Measurements from ENCODE around the gene ERFL. TPM values are rescaled to one million over a fixed set of nuclear protein-coding genes. Genes with fewer than 3 reads are reported as not detected.

ERFL gene
- total and polyA plus RNA-seq, 2 of the 8 experiments (the other 6 are each of a cell fraction or from before 2014, with no cell fraction given) = 0.12 TPM; not detected in 1

DNA sequence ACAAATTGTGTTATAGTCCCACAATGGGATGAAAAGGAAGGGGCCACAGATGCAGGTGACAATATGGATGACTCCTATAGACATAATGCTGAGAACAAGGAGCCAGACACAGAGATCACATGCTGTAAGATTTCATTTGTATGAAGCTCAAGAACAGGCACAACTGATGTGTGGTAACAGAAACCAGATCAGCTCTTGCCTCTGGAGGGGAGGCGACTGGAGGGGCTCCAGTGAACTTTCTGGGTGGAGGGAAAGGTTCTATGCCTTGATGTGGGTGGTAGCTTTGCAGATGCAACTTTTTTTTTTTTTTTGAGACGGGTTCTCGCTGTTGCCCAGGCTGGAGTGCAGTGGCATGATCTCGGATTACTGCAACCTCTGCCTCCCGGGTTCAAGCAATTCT is 36.9 kb upstream of the ERFL start:
- no peak for FAIRE-seq
- CTCF ChIA-PET (ENCODE audit: partially characterized antibody) = interaction anchor here (0.6 to 1.6 kb wide), 6 partner anchors 40 to 1432 kb away, joined by 3 to 5 read pairs (median 3); no protein-coding TSS in a partner anchor
- POLR2A ChIA-PET (ENCODE audit: partially characterized antibody) = interaction anchor here (1.0 to 2.4 kb wide), 3 partner anchors 46 to 102 kb away, joined by 3 to 6 read pairs (median 3); no protein-coding TSS in a partner anchor
- no peak for TF ChIP-seq SP2 (IDR thresholded peaks at IDR 0.05; ENCODE audit: low read length)
- no peak for TF ChIP-seq HDAC6 (IDR thresholded peaks at IDR 0.05; ENCODE audit: low read depth, low read length)
- no peak for TF ChIP-seq SP4 (IDR thresholded peaks at IDR 0.05; ENCODE audit: low read length)
- TF ChIP-seq CHD2 (IDR thresholded peaks at IDR 0.05; ENCODE audit: low read length) = no peak
- TF ChIP-seq SIN3A (conservative IDR thresholded peaks at IDR 0.05 in 1 of 2, IDR thresholded peaks at IDR 0.05 in 1 of 2; ENCODE audit: low read depth in 1 of 2, low read length in 2 of 2) = no peak
- TF ChIP-seq GTF2F1 (IDR thresholded peaks at IDR 0.05; ENCODE audit: borderline replicate concordance, low read depth, low read length) = no peak
- no peak for TF ChIP-seq SRF (IDR thresholded peaks at IDR 0.05; ENCODE audit: low read depth, low read length)
- no peak for TF ChIP-seq SAP30 (IDR thresholded peaks at IDR 0.05; ENCODE audit: insufficient read depth, insufficient replicate concordance, low read length)
- no peak for TF ChIP-seq SUZ12 (IDR thresholded peaks at IDR 0.05; ENCODE audit: low read length)
- no peak for TF ChIP-seq CEBPB (IDR thresholded peaks at IDR 0.05; ENCODE audit: low read depth, low read length)
- TF ChIP-seq CREB1 (IDR thresholded peaks at IDR 0.05) = no peak
- no peak for TF ChIP-seq KDM4A (IDR thresholded peaks at IDR 0.05; ENCODE audit: low read depth, low read length, severe bottlenecking)
- TF ChIP-seq E2F6 (IDR thresholded peaks at IDR 0.05) = no peak
- TF ChIP-seq TAF7 (optimal IDR thresholded peaks at IDR 0.05; ENCODE audit: borderline replicate concordance, low read depth, low read length) = no peak

More for the DNA sequence above, 36.9 kb upstream of the ERFL start:
- H2BK15ac ChIP-seq (ENCODE audit: low read length) = no peak overlapping the region
- no peaks in the 10 kb centered on the region for H3K27me3 ChIP-seq (replicated peaks in 1 of 4; ENCODE audit: control insufficient read depth in 3 of 4, extremely low read depth in 1 of 4, insufficient read depth in 3 of 4, low read length in 3 of 4)
- no peaks in the 10 kb centered on the region for H3K79me1 ChIP-seq (ENCODE audit: low read depth, low read length)
- peaks cover 0 to 4% (median 0%) of the 10 kb centered on the region in 4 experiments; a peak in 2 of 8 replicates for H3K36me3 ChIP-seq (ENCODE audit: control insufficient read depth in 2 of 4, insufficient read depth in 4 of 4, low read length in 3 of 4)
- H2BK5ac ChIP-seq (ENCODE audit: low read depth, low read length) = no peak overlapping the region
- no peak overlapping the region for H2AFZ ChIP-seq (ENCODE audit: low read length)
- no peak overlapping the region for H2AK5ac ChIP-seq (ENCODE audit: low read depth, low read length)
- no peak overlapping the region for H3K14ac ChIP-seq (ENCODE audit: insufficient read length)
- H3K56ac ChIP-seq (replicated peaks; ENCODE audit: insufficient read length, low read depth, low read length) = no peak overlapping the region
- H3K9ac ChIP-seq (replicated peaks in 1 of 4; ENCODE audit: extremely low read depth in 1 of 4, low read depth in 3 of 4, low read length in 3 of 4) = no peak overlapping the region
- H4K91ac ChIP-seq (replicated peaks; ENCODE audit: insufficient read length, low read length) = no peak overlapping the region
- H3K23ac ChIP-seq (ENCODE audit: insufficient read length) = no peak overlapping the region
- H3K27ac ChIP-seq (ENCODE audit: low read depth, low read length) = no peak overlapping the region
- DNase-seq (ENCODE audit: low read depth in 1 of 2, low spot score in 2 of 2) = no peak
- H3K9me3 ChIP-seq (ENCODE audit: insufficient read depth in 2 of 2, low read depth in 1 of 2, low read length in 1 of 2) = no peaks in the 10 kb centered on the region
- no peaks in the 10 kb centered on the region for H3K79me2 ChIP-seq (ENCODE audit: control insufficient read depth in 1 of 2, insufficient read depth in 2 of 2, low read length in 2 of 2)
- H4K5ac ChIP-seq (ENCODE audit: insufficient read length, low read depth, low read length) = no peak overlapping the region
- H3K4me3 ChIP-seq (ENCODE audit: extremely low read depth in 1 of 4, insufficient read depth in 2 of 4, low read depth in 3 of 4, low read length in 4 of 4) = no peak overlapping the region
- H4K8ac ChIP-seq (ENCODE audit: extremely low read depth, insufficient read depth, low read length) = no peak overlapping the region
- H3K18ac ChIP-seq (ENCODE audit: extremely low read depth, low read length) = no peak overlapping the region
- WGBS, 2 experiments (ENCODE audit: extremely low coverage in 1 of 2, insufficient coverage in 1 of 2, insufficient read length in 1 of 2, insufficient replicate concordance in 2 of 2, low coverage in 1 of 2, low lambda C conversion rate in 2 of 2, missing lambda C conversion rate in 1 of 2) = 91% methylated on average over 5 of the region's 5 CpGs; no CpG with 5 or more reads in 1 of the 2 experiments
- H2BK120ac ChIP-seq (replicated peaks; ENCODE audit: low read depth, low read length) = no peak overlapping the region
- no peaks in the 10 kb centered on the region for H3K4me1 ChIP-seq (replicated peaks in 1 of 4; ENCODE audit: control insufficient read depth in 3 of 4, insufficient read depth in 4 of 4, low read length in 3 of 4)
- H3K4ac ChIP-seq (replicated peaks; ENCODE audit: insufficient read length, low read depth, low read length) = no peak overlapping the region
- no peak overlapping the region for H2BK12ac ChIP-seq (ENCODE audit: low read depth, low read length)
- H3K4me2 ChIP-seq (ENCODE audit: insufficient read depth in 1 of 2, low read depth in 2 of 2, low read length in 2 of 2) = no peak overlapping the region
- no peak overlapping the region for H2BK20ac ChIP-seq (ENCODE audit: low read length)
- no peaks in the 10 kb centered on the region for H3K23me2 ChIP-seq (ENCODE audit: low read depth, low read length)
- H4K20me1 ChIP-seq (replicated peaks in 1 of 2; ENCODE audit: control insufficient read depth in 1 of 2, insufficient read depth in 2 of 2, low read length in 2 of 2) = no peaks in the 10 kb centered on the region

All from H1 (cell line).